Gastrocnemius medialis (tissue), 4 donors: ENCODE results near the gene CFAP65.

ENCODE experiments used
- POLR2A ChIP-seq, 2 donors: fragments of 450-650 bp; IDR thresholded peaks; one replicate each; pipeline ENCODE4 v1.6.1; 2017; ENCODE audit warnings: antibody characterized with exemption in 2 of 2, mild to moderate bottlenecking in 2 of 2, moderate library complexity in 2 of 2
- TF ChIP-seq, protein P1 (sequence below), 5 experiments: fragments of 450-650 bp in 3 of 5; fragments of 200-600 bp in 2 of 5; sonication (generic) in 2 of 5; IDR thresholded peaks in 4 of 5; conservative IDR thresholded peaks in 1 of 5; 1 replicate in 4 of 5; 2 replicates in 1 of 5; pipeline ENCODE4 v1.5.1; 2016 to 2019; ENCODE audit warnings: antibody characterized with exemption in 5 of 5, mild to moderate bottlenecking in 3 of 5, moderate library complexity in 3 of 5

DNA sequence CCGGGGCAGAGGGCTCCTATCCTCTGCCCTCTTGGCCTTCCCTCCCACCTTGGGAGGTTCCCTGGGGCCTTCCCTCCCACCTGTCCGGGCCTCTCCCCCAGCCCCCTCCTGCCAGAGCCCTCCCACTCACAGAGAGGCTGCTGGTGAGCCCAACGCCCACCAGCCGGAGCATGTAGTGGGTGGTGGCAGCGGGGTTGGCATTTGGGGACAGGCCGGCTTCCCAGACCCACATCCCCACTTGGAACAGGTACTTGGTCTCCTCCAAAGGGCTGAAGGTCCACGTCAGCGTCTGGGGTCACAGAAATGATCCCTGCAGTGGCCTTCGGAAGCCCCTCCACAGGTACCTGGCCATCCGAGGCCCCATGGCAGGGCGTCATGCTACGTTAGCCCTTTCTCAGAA lies 19.3 kb downstream of the CFAP65 start:
- TF ChIP-seq, protein P1, sequence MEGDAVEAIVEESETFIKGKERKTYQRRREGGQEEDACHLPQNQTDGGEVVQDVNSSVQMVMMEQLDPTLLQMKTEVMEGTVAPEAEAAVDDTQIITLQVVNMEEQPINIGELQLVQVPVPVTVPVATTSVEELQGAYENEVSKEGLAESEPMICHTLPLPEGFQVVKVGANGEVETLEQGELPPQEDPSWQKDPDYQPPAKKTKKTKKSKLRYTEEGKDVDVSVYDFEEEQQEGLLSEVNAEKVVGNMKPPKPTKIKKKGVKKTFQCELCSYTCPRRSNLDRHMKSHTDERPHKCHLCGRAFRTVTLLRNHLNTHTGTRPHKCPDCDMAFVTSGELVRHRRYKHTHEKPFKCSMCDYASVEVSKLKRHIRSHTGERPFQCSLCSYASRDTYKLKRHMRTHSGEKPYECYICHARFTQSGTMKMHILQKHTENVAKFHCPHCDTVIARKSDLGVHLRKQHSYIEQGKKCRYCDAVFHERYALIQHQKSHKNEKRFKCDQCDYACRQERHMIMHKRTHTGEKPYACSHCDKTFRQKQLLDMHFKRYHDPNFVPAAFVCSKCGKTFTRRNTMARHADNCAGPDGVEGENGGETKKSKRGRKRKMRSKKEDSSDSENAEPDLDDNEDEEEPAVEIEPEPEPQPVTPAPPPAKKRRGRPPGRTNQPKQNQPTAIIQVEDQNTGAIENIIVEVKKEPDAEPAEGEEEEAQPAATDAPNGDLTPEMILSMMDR (IDR thresholded peaks at IDR 0.05 in 4 of 5, conservative IDR thresholded peaks at IDR 0.05 in 1 of 5) = no peak
- TF ChIP-seq POLR2A (IDR thresholded peaks at IDR 0.05) = no peak
